D721Med (cell line): ENCODE results near the gene ZFYVE19.

Experiments
- DNase-seq: peaks from one replicate; pipeline ENCODE4 v3.0.0; 2011; ENCODE audit warnings: low spot score; ENCODE audit not compliant: insufficient read length
- FAIRE-seq: peaks from 2 replicates; lab custom pipeline; 2011; peaks lifted over from hg19 to GRCh38; lab: Jason Lieb, UNC
- CTCF ChIP-seq: IDR thresholded peaks from 2 replicates; pipeline ENCODE4 v1.5.1; 2012; ENCODE audit warnings: mild to moderate bottlenecking, control low read depth; ENCODE audit not compliant: insufficient read depth; ENCODE audit errors: missing control alignments

The ZFYVE19 gene

GRCh38 chr15:40806672-40807027 lies 239 bp upstream of the ZFYVE19 start:
- no peak for FAIRE-seq
- no peak for DNase-seq
- no peak for TF ChIP-seq CTCF

DNA sequence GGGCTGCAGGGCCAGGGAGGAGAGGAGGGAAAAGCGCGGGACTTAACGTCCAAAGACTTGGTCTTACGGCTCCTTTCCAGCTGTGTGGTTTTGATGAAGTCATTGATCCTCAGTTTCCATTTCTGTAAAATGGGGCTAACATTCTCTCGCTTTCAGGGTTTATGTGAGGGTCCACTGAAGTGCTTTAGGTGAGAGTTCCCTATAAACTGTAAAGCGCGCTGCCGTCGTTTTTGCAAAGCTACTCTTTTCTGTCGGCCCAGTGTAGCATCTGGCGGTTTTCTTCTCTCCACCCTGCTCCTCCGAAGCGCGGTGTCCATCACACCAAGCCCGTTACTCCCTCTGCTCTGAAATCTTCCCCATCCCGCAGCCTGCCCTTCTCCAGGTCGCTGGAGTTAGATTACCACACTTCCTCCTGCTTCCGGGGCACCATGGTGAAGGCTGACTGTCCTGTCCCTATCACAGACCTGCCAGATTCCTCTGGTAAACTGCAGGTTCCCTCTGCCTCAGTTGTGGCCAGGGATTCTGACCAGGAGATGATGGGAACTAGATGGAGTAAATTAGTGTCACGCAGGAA lies 1.1 kb downstream of the ZFYVE19 start:
- FAIRE-seq (no peak), DNase-seq (no peak)
- TF ChIP-seq CTCF = no peak

- no peak for TF ChIP-seq CTCF
- FAIRE-seq (no peak), DNase-seq (no peak)
Observed at GRCh38 chr15:40808861-40809450, 2.1 kb downstream of the ZFYVE19 start.

GRCh38 chr15:40812721-40813425 lies 6.0 kb downstream of the ZFYVE19 start:
- no peak for FAIRE-seq

DNA sequence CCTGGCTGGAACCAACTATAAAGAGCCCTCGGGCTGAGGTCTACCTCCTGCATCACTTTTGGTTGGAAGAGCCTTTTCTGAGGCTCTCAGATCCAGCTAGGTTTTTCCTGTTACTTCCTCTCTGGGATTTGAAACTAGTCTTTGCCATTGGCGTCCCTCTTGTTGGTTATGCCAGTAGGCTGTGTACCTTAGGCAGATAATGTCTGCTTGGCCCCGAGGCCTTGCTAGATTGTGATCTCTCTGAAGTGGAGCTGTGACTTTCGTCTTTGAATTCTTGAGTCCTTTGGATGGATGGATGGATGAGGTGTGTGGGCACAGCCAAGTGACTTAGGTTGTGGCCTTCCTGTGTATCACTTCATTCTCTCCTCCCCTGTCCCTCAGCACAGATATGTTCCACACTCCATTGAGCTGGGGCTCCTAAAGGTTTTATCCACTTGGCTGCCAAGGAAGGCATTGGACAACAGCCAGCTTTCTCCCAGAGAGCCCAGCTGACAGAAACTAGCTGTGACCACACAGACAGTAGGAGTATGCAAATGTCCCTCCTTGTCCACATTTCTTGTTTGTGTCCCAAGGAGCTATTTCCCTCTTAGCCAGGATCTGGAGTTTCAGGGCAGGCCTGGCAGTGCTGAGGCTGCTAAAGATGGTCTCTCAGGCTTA lies 8.3 kb downstream of the ZFYVE19 start:
- FAIRE-seq = no peak
- no peak for TF ChIP-seq CTCF
- no peak for DNase-seq

More at GRCh38 chr15:40812721-40813425, 6.0 kb downstream of the ZFYVE19 start:
- no peak for TF ChIP-seq CTCF
- no peak for DNase-seq

- no peak for FAIRE-seq
- DNase-seq = no peak
- TF ChIP-seq CTCF = no peak
Observed at GRCh38 chr15:40819048-40819447, 12.2 kb downstream of the ZFYVE19 start.
